OCI-LY1 (cell line): ENCODE results near the gene MAGEB17.

ENCODE experiments used
- H2AFZ ChIP-seq: fragments of 200-600 bp; sonication (generic), shearing (Covaris generic); 2 replicates; pipeline ENCODE4 v1.6.0; 2014; ENCODE audit warnings: antibody characterized with exemption, mild to moderate bottlenecking, low read length
- H3F3A ChIP-seq: fragments of 200-600 bp; sonication (generic), shearing (Covaris generic); 2 replicates; pipeline ENCODE4 v1.6.0; 2014; ENCODE audit warnings: mild to moderate bottlenecking, antibody characterized with exemption, low read length, moderate library complexity; ENCODE audit not compliant: insufficient read depth
- H3K27ac ChIP-seq: fragments of 200-600 bp; sonication (generic); 2 replicates; pipeline ENCODE4 v1.5.1; 2014; ENCODE audit warnings: low read length, mixed run types, mild to moderate bottlenecking, low read depth; ENCODE audit not compliant: poor library complexity, severe bottlenecking
- H3K27me3 ChIP-seq: fragments of 200-600 bp; sonication (generic); 2 replicates; pipeline ENCODE4 v1.6.0; 2014; ENCODE audit warnings: antibody characterized with exemption, mild to moderate bottlenecking, low read length, moderate library complexity; ENCODE audit not compliant: insufficient read depth
- H3K36me3 ChIP-seq: fragments of 200-600 bp; sonication (generic); 2 replicates; pipeline ENCODE4 v1.6.1; 2014; ENCODE audit warnings: mild to moderate bottlenecking, antibody characterized with exemption, low read length, moderate library complexity, mixed read lengths; ENCODE audit not compliant: insufficient read depth
- H3K4me1 ChIP-seq: fragments of 200-600 bp; sonication (generic); 2 replicates; pipeline ENCODE4 v1.5.1; 2014; ENCODE audit warnings: mild to moderate bottlenecking, low read length, moderate library complexity; ENCODE audit not compliant: insufficient read depth, severe bottlenecking
- H3K4me2 ChIP-seq: fragments of 200-600 bp; sonication (generic), shearing (Covaris generic); 2 replicates; pipeline ENCODE4 v1.6.1; 2014; ENCODE audit warnings: low read length
- H3K4me3 ChIP-seq: fragments of 200-600 bp; sonication (generic); 2 replicates; pipeline ENCODE4 v1.5.1; 2014; ENCODE audit warnings: low read length, low read depth, mild to moderate bottlenecking, mixed read lengths; ENCODE audit not compliant: poor library complexity, severe bottlenecking
- H3K79me2 ChIP-seq: fragments of 200-600 bp; shearing (Covaris generic); 2 replicates; pipeline ENCODE4 v1.6.1; 2016; ENCODE audit warnings: mixed run types, low read length, mixed read lengths; ENCODE audit not compliant: insufficient read depth
- H3K9ac ChIP-seq: fragments of 200-600 bp; sonication (generic), shearing (Covaris generic); 2 replicates; pipeline ENCODE4 v1.6.1; 2014; ENCODE audit warnings: mild to moderate bottlenecking, low read length, mixed read lengths
- H3K9me2 ChIP-seq: fragments of 200-600 bp; sonication (generic), shearing (Covaris generic); 2 replicates; pipeline ENCODE4 v1.6.1; 2014; ENCODE audit warnings: low read depth, mild to moderate bottlenecking, low read length, mixed read lengths
- H3K9me3 ChIP-seq: fragments of 200-600 bp; shearing (Covaris generic); 2 replicates; pipeline ENCODE4 v1.6.1; 2014; ENCODE audit warnings: low read length, mixed read lengths
- H4K20me1 ChIP-seq: fragments of 200-600 bp; sonication (generic), shearing (Covaris generic); 2 replicates; pipeline ENCODE4 v1.6.0; 2016; ENCODE audit warnings: mild to moderate bottlenecking, low read length; ENCODE audit not compliant: insufficient read depth
- CTCF ChIP-seq: fragments of 200-600 bp; sonication (generic), shearing (Covaris generic); IDR thresholded peaks from 2 replicates; pipeline ENCODE4 v1.5.1; 2017; ENCODE audit warnings: mild to moderate bottlenecking, antibody characterized with exemption, low read length, moderate library complexity, mixed read lengths
- EZH2 ChIP-seq: fragments of 200-600 bp; sonication (generic), shearing (Covaris generic); IDR thresholded peaks from 2 replicates; pipeline ENCODE4 v1.8.0; 2017; ENCODE audit warnings: borderline replicate concordance, mixed run types, mild to moderate bottlenecking, antibody characterized with exemption, low read length, moderate library complexity, mixed read lengths

MAGEB17 gene

GRCh38 chrX:16130707-16131106, 36.6 kb upstream of the MAGEB17 start:
- Histone ChIP-seq H3K4me3 (no peak overlapping the region), H3K9ac (no peak overlapping the region), H3K27me3 (no peaks in the 10 kb centered on the region), H3K79me2 (no peaks in the 10 kb centered on the region), H2AFZ (no peak overlapping the region), H3K4me1 (no peaks in the 10 kb centered on the region), H3K9me3 (no peaks in the 10 kb centered on the region), H3K36me3 (no peaks in the 10 kb centered on the region), H3F3A (no peaks in the 10 kb centered on the region), H4K20me1 (no peaks in the 10 kb centered on the region), H3K9me2 (no peaks in the 10 kb centered on the region), H3K27ac (no peak overlapping the region), H3K4me2 (no peak overlapping the region)
- no peak for TF ChIP-seq CTCF
- TF ChIP-seq EZH2, result no peak

- no peaks in the 10 kb centered on the region for H3F3A ChIP-seq
- no peak overlapping the region for H3K4me3 ChIP-seq
- H3K9ac ChIP-seq, result no peak overlapping the region
- no peaks in the 10 kb centered on the region for H3K36me3 ChIP-seq
- H2AFZ ChIP-seq, result no peak overlapping the region
- H3K9me2 ChIP-seq, result no peaks in the 10 kb centered on the region
- TF ChIP-seq EZH2 (no peak), CTCF (no peak)
- H3K9me3 ChIP-seq, result no peaks in the 10 kb centered on the region
- H3K4me1 ChIP-seq, result no peaks in the 10 kb centered on the region
- no peaks in the 10 kb centered on the region for H4K20me1 ChIP-seq
- H3K27ac ChIP-seq, result no peak overlapping the region
- no peaks in the 10 kb centered on the region for H3K79me2 ChIP-seq
- H3K27me3 ChIP-seq, result no peaks in the 10 kb centered on the region
- H3K4me2 ChIP-seq, result no peak overlapping the region
Measured at GRCh38 chrX:16134936-16135335, 32.3 kb upstream of the MAGEB17 start.

- TF ChIP-seq CTCF (no peak), EZH2 (no peak)
- no peaks in the 10 kb centered on the region for H3K27me3 ChIP-seq
- H3K79me2 ChIP-seq, result no peaks in the 10 kb centered on the region
- H3K9ac ChIP-seq, result no peak overlapping the region
- H2AFZ ChIP-seq, result no peak overlapping the region
- no peak overlapping the region for H3K4me2 ChIP-seq
- H3K36me3 ChIP-seq, result no peaks in the 10 kb centered on the region
- no peaks in the 10 kb centered on the region for H3F3A ChIP-seq
- no peaks in the 10 kb centered on the region for H3K9me2 ChIP-seq
- no peaks in the 10 kb centered on the region for H3K9me3 ChIP-seq
- no peaks in the 10 kb centered on the region for H3K4me1 ChIP-seq
- no peak overlapping the region for H3K4me3 ChIP-seq
- H3K27ac ChIP-seq, result no peak overlapping the region
- H4K20me1 ChIP-seq, result no peaks in the 10 kb centered on the region
Measured at GRCh38 chrX:16136080-16136479, 31.2 kb upstream of the MAGEB17 start.
